ENCODE measurements around the gene CHDH.

Gene CHDH

GRCh38 chr3:53823026-53823955 lies 22.9 kb downstream of the CHDH start:
- DNase-seq, result no peak

- no peak for DNase-seq
Measured at GRCh38 chr3:53822331-53822741, 23.9 kb downstream of the CHDH start.

- DNase-seq, result no peak
Measured at GRCh38 chr3:53821631-53822121, 24.5 kb downstream of the CHDH start.

GRCh38 chr3:53820756-53821580 lies 25.3 kb downstream of the CHDH start:
- no peak for DNase-seq

- DNase-seq, result no peak
Measured at GRCh38 chr3:53820084-53820483, 26.1 kb downstream of the CHDH start.

- no peak for DNase-seq
Measured at GRCh38 chr3:53819163-53819868, 26.9 kb downstream of the CHDH start.

- DNase-seq, result no peak
Measured at GRCh38 chr3:53818221-53819162, 27.7 kb downstream of the CHDH start.

- DNase-seq, result peak in 1 of 2 experiments; percentile 4
Measured at GRCh38 chr3:53817809-53818208, 28.4 kb downstream of the CHDH start.

- DNase-seq, result no peak
Measured at GRCh38 chr3:53817211-53817610, 29.0 kb downstream of the CHDH start.

GRCh38 chr3:53816425-53816824 lies 29.8 kb downstream of the CHDH start:
- no peak for DNase-seq

- DNase-seq, result no peak
Measured at GRCh38 chr3:53815651-53816050, 30.6 kb downstream of the CHDH start.

- no peak for DNase-seq
Measured at GRCh38 chr3:53815067-53815466, 31.2 kb downstream of the CHDH start.

GRCh38 chr3:53813876-53814275 lies 32.3 kb downstream of the CHDH start:
- DNase-seq, result no peak

- no peak for DNase-seq
Measured at GRCh38 chr3:53813229-53813628, 33.0 kb downstream of the CHDH start.

GRCh38 chr3:53812434-53812833 lies 33.8 kb downstream of the CHDH start:
- DNase-seq, result no peak

GRCh38 chr3:53811143-53811927 lies 34.9 kb downstream of the CHDH start:
- no peak for DNase-seq

GRCh38 chr3:53809764-53810400 lies 36.3 kb downstream of the CHDH start:
- DNase-seq, result no peak

GRCh38 chr3:53809267-53809666 lies 37.0 kb downstream of the CHDH start:
- no peak for DNase-seq

- DNase-seq, result no peak
Measured at GRCh38 chr3:53808496-53808895, 37.7 kb downstream of the CHDH start.

GRCh38 chr3:53807117-53807810 lies 39.0 kb downstream of the CHDH start:
- no peak for DNase-seq

All from Kasumi-1 (cell line).